Renal cortical epithelial cell (primary cell): ENCODE measurements around the gene DCDC1. TPM values are rescaled to one million over a fixed set of nuclear protein-coding genes. Genes with fewer than 3 reads are reported as not detected.

Experiments used
- DNase-seq: peaks from one replicate; pipeline ENCODE4 v3.0.0-alpha.2; 2011; ENCODE audit warnings: low read depth
- total RNA-seq: library from RNA; depleted of rRNA; stranded (reverse); fragments of >200 nt; gene quantifications from 2 replicates; pipeline ENCODE4 v1.2.3, GENCODE V29; 2014

The DCDC1 gene
- total RNA-seq, 1 donor from 2014 or later: 6.8 TPM

DNA sequence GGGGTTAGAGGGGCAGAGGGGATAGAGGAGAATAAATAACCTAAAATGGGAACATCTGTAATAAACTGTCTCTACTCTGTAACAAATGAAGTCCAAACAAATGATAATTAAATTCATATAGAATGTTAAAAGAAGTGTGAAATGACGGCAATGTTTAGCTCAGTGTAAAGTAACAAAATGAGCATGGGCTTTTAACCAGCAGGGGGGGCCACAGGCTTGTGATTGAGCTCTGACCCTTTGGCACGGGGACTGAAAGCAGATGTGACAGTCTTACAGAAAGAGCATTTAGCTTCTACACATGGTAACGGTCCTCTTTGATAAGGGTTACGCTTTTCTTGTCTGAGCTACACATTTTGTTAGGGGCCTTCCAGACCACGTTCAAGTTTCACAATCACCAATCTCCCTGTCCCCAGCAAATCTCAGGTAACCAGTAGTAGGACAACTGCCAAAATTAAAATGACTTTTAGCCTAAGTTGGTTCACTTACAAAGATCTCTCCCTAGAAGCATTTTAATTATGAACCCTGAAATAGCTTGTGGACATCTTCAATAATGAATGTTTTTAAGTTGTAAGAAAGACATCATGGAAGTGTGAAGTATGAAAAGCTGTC, 262.5 kb downstream of the DCDC1 start:
- peak; percentile 39 for DNase-seq

DNA sequence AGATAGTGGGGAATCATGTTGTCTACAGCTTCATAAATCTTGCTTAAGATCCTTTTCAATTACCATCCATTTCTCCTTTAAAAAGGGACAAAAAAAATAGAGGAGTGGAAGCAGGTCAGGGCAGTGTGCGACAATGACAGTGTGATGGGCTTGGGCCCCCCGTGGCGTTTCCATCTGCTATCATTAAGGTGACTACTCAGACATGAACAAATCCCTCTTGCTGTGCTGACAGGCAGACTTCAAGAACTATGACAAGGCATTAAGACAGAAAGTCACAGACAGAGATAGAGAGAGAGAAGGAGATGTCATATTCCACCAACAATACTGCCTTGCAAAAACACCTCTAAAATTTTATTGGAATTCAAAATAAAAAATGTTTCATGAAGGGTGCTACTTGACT, 263.2 kb downstream of the DCDC1 start:
- no peak for DNase-seq

DNA sequence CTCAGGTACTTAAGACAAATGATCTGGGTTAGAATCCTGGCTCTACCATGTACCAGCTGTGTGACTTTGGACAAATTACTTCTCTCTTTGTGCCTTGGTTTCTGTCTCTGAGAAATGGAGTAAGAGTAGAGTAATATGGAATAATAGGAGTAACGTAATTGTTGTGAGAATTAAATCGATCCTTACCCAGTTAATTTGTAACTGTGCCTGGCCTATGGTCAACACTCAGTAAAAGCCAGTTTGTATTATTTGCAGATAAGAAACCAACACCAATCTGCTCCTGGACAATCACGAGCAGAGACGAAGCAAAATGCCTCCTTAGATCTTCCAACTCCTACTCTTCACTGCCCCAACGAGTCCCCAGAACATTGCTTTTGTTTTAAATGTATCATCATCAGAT, 266.7 kb downstream of the DCDC1 start:
- no peak for DNase-seq

DNA sequence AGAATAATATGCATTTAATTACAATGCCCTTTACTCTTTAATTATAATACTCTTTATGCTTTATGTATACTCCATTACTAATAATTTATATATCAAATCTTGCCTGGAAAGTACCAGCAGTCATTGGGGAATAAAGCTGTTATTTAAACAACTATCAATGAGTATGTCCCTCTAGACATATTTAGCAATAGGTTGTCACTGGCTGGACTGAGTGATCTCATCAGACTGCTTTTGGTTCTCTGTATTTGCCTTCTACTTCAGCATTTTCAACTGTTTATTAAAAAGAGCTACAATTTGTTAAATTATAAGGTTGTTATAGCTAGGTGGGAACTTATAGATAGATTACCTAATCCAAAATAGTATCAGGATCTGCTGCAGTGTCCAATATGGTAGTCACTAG, 267.2 kb downstream of the DCDC1 start:
- no peak for DNase-seq

DNA sequence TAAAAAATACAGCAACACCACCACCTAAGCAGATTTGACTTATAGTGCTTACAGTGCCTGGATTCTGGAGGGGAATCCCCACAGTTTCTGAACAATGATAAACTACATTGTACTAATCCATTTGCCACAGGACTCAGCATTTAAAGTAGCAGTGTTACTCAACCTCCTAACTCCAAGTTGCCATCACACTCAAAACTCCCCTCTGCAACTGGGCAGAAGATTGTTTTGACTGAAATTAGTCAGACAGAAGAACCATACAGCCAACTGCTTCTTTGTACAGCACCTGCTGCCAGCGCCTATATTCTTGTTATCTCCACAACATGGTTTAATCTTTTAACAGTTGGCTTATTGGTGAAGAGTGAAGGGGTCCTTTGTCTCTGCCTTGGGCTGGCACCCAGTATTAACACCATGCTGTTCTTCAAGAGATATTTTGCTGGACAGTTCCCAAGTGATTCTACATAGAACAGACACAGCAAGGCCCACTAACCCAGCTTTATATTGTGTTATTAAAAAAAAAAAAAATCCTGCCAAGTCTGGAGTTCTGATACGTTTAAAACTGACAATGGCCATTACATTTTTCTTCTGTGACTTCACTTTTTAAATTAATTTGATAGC, 273.2 kb downstream of the DCDC1 start:
- no peak for DNase-seq

DNA sequence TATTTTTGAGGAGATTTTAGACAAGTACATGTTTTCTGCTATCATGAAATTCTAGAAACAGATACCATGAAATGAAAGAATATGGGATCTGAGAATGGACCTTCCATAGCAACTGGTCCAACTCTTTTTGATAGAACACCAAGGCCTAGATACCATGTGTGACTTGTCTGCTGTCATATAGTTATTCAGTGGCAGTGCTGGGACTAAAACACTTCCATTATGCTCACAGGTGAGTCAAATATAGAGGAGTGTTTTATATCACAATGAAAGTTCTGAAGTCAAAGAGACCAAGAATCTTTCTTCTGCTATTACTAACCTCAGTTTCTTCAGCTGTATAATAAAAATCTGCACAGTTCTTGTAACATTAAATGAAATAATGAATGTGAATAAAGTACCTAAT, 276.9 kb downstream of the DCDC1 start:
- DNase-seq: no peak

DNA sequence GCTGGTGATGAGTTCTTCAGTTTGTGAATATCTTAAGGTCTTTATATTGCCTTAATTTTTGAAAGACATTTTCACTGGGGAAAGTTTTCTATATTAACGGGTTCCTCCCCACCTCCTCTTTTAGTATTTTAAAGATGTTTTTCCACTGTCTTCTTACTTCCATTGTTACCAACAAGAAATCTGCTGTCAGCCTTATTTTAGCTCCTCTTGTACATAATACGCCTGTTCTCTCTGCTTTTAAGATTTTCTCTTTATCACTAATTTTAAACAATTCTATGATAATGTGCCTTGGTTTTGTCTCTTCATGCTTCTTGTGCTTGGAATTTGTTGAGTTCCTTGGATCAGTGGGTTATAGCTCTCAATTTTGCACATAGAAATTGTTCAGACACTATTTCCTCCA, 280.4 kb downstream of the DCDC1 start:
- DNase-seq: no peak

DNA sequence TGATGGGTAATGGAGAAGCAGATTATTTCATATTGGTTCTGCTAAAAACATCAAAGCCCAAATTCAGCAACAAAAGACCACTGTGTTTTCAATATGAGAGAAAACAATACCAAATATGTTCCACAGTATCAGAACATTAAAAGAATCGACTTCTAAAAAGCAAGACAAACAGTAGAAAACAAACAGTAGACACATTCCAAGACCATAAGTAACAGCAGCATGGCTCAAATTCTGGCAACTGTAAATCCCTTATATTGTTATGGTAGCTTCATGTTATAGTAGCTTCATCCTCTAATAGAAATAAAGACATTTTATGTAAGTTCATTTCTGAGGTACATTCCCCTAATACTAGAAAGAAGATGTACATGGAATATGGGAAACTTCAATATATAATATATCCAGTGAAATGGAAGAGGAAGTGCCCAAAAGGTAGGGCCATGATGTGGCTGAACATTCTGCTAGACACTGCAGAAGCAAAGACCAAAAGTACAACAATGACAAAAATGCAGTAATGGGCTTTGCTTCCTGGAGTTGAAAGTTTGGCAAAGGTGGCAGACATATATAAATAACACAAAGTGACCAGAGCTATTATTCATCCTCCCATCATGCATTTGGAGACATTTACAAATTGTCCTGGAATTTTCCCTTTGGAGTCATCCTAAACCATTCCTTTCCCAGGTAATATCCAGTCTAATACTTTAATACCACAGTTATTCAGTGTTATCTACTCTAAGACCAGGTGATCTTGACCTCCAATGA, 299.9 kb downstream of the DCDC1 start:
- no peak for DNase-seq

DNA sequence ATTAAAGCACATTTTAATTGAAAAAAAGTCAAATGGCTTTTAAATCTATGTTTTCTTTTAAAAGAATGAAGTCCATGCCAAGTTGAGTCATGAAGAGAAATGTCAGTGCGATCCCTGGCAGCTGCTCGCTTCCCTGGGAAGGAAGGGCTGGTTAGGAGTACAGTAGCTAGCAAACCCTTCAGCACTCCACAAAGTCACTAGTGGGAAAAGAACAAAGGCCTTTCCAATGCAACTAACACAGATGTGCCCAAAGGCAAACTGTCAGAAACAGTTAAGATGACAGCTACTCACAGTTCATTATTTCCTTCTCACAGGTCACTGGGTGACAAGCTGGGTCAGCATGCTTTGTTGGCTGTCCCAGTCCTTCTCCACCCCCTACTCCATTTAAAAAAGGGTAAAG, 308.7 kb downstream of the DCDC1 start:
- no peak for DNase-seq

DNA sequence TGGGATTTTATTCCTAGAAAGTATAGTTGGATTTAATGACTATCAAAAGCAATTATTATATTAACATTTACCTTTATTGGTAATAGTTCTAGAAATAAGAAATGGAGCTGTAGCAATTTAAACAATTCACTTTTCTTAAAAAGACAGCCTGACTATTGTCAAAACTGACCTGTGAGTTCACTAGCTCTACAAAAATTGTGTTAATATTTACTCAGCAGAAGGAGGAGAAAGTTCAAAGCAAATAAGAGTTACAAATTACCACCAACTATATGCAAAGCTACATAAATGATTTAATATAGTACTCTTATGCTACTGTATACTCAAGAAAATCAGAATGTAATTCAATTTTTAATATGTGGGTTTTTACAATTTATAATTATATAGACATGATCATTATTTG, 310.0 kb downstream of the DCDC1 start:
- no peak for DNase-seq

DNA sequence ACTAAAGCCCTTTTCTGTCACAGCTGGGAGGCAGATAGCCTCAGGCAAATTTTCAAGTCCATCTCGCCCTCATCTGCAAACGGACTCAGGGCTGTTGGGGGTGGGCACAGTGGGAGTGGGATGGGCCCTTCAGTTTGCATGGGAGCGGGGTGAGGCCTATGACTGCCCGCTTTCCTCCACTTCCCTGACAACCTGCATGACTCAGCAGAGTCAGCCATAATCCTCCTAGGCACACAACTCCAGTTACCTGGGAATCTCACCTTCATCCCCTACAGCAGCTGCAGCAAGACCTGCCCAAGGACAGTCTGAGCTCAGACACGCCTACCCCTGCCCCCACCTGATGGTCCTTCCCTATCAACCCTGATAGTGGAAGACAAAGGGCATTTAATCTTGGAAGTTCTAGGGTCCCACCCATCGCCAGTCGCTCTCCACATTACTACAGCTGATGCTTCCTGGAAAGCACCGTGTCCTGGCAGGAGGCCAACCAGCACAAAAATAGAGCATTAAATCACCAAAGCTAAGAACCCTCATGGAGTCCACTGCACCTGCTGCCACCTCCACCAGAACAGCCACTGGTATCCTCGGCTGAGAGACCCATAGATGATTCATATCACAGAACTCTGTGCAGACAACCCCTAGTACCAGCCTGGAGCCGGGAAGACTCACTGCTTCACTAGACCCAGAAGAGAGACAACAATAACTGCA, 319.3 kb downstream of the DCDC1 start:
- DNase-seq: no peak

DNA sequence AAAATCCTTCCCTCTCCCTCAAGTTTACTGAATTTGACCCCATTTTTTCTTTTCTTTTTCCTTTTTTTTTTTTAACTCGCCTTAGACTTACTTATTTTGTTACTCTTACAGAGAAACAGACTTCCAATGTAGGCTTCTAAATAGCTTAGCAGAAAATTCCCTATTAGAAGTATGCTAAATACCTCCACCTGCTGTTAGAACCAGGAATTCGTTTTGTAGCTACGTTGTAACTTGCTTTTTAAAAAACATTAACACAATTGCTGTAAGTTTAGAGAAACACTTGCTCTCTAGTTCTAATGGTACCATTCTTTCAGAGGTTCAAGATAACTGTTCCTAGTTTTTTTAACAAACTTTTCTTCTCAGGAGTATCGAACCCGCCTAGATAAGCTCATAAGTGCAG, 324.2 kb downstream of the DCDC1 start:
- peak; percentile 34 for DNase-seq

DNA sequence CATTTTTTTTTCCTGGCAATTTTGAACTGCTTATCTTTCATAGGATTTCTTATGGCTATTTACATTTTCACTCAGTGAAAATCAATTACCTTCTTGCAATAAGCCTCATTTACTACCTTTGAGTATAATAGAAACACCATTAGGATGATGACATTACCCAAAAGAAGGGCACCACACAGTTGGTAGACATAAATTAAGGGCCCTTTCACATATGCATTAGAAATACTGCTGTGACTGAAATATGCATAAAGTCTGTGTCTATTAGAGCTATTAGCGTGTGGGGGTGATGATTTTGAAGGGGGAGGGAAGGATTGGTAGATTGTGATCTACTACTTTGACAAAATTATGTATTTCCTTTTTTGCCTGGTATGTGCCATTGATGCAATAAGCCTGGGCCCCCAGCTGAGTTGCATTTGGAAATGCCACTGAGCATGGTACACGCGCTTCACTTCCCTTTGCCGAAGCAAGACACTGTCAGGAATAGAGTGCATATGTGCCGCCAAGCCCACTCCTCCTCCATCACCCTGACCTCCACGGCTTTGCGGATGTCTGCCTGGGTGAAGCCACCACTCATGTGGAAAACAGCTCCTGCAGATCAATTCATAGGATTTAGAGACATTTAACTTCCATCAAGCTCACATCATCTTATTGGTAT, 339.3 kb downstream of the DCDC1 start:
- no peak for DNase-seq

DNA sequence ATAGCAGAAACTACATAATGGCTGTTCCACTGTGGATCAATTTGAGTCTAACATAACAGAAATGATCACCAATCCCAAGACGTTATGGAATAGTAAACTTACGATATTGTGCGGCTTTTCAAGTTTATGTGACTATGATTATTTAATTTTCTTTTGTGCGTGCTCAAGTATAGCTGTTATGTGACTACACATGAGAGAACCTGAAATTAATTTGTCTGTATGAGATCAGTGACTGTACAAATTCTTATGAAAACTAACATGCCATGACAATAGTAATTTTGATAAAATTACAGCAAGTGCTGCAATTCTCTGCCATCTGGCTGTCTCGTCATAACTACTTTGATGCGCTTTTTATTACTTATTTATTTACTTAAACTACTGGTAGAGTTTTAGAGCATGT, 343.2 kb downstream of the DCDC1 start:
- DNase-seq: no peak

DNA sequence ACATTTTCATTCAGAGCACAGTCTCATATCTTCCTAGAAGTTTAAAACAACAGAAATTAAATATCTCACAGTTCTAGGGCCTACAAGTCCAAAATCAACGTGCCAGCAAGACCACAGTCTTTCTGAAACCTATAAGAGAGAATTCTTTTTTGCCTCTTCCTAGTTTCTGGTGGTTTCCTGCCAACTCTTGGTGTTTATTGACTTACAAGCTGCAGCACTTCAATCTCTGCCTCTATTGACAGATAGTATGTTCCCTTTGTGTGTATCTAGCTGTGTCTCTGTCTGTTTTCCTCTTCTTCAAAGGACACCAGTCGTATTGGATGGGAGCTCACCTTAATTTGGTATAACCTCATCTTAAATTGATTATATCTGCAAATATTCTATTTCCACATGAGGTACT, 347.5 kb downstream of the DCDC1 start:
- no peak for DNase-seq

DNA sequence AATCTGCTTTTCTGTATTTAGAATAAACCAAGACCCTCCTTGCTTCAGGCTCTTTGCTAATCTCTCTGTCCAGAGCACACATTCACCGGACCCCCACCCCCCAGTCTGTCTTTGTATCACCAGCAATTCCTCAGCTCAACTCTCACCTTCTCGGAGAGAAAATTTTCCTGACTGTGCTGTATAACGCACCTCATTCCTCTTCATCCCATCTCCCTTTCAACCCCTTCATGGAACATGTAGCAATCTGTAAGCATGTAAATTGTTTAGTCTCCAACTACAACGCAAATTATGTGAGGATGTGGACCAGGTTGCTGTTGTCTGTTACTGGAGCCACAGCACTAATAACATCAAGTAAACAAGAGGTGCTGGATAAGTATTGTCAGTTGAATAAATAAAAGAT, 349.8 kb downstream of the DCDC1 start:
- DNase-seq: no peak

DNA sequence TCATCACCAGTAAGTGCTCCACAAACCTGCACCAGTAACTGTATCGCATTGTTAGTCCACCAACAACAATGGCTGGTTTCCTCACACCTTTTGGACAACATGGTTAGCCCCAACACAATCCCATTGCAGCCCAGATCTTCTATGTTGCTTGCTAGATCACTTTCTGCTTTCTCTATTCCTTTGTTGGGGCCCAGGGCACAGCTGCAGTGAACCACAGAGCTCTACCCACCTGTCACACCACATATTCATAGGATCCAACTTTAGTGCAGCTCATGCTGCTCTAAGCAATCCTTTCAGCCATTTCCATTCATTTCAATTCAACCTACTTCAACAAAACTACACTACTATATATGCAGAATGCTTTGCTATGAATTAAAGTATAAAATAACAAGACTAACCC, 364.3 kb downstream of the DCDC1 start:
- DNase-seq: no peak

DNA sequence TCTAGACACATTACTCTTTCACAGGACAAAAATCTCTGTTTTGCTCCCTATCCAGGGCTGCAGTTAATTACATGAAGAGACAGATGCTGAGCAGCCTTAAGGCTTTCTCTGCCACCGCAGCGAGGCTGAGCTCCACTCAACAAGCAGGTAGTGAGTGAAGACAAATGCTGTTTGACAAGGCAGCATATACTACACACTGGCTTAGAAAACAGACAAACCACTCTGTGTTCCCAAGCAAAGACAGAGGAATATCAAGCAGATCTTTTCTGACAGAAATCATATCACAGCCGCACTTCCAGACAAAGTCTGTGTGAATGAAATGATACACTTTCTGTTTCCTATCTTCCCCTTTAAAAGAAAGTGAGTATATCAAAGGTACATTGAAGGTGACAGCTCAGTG, 368.1 kb downstream of the DCDC1 start:
- DNase-seq: no peak

DNA sequence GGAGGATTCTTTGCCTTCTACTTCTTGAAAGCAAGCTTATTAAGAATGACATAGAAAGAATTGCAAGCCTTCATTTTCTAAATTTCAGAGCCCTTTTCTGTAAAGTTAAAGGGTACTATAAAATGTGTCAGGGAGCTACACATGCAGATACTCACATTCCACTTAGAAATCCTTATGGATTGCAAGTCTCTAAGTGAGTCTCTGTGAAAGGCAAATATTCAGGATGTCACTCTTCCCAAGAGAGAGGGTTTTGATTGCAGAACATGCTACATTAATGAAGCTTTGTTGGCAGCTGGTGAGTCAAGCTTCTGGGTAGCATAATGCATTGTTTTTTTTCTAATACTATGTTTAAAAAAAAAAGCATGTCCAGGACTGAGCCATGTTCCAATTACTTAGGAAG, 369.2 kb downstream of the DCDC1 start:
- DNase-seq: no peak

DNA sequence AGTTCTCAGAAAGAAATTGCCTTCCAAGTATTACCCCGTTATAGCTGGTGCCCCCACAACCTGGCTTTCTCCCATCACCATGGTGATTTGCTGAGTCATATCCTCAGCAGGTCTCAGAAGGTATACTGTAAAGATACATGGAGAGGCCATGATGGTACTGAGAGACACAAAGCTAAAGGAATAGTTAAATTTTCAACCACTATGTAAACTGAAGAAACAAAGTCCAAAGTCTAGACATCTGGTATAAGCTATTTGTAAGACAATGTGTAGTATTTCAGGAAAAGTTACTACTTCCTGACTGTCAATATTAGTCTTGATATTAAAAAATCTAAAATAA, 377.1 kb downstream of the DCDC1 start:
- DNase-seq: peak; percentile 20

DNA sequence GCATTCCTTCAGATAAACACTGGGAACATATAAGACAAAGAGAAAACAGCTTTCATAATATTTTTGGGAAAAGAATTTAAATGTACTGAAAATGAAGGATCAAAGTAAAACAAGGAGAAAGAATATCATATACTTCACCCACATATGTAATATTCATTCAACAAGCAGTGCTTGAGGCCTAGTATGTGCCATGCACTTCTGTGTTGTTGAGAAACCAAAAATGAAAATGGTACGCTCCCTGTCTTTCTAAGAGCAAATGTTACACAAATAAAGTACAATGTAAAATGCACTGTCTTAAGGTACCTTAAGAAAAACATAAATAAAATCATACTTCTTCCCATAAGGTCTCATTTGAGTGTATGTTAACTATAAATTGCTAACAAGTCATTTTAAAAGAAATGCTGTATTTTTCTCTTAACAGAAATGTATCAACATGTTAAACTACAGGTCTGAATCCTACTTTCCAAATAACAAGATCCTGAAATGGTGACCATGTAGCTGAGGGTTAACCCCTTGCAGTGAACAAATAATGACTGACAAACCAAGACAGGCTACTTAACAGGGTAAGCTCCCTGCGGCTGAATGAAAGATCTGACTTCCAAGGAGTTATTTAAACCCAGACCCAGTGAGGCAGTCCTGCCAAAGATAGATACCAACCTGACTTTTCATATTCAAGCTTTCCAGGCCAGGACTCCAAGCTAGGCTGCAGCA, 377.6 kb downstream of the DCDC1 start:
- DNase-seq: no peak

DNA sequence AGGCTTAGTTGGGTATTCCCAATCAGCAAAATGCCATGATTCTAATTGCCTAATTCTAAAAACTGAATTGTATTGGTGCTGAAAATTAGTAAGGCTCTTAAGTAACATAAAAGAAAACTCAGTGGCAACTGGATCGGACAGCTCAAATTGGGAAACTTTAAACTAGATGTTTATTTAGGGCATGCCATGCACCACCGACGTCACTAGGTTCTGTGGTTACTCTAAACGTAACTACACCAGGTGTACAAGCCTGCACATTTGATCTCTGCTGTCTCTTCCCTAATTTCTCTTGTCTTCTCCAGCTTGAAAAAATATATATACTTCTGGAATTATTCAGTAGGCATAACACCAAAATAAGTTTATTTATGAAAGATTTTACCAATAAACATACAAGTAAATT, 378.2 kb downstream of the DCDC1 start:
- DNase-seq: no peak
